BLaER1 treated with 17β-estradiol and CSF1 and Interleukin-3, amounts not matched to agents 10 nM and 100 nM (cell line): ENCODE measurements around the gene APBA1.
"Not testable (repeated sequence)": the region's sequence is repeated elsewhere in the genome, so short reads cannot be mapped to it uniquely, and the experiment has no call there.

Source experiments
- H3K27ac ChIP-seq, 11 experiments: shearing (Covaris generic); formaldehyde crosslinking; 2 replicates each; pipeline ENCODE4 v1.8.1; 2022
- H3K27me3 ChIP-seq, 11 experiments: shearing (Covaris generic); formaldehyde crosslinking; 2 replicates each; pipeline ENCODE4 v1.8.1; 2022
- H3K36me3 ChIP-seq, 11 experiments: shearing (Covaris generic); formaldehyde crosslinking; 2 replicates each; pipeline ENCODE4 v1.8.1; 2022
- H3K4me1 ChIP-seq, 10 experiments: shearing (Covaris generic); formaldehyde crosslinking; 2 replicates each; pipeline ENCODE4 v1.8.1; 2022
- H3K4me2 ChIP-seq, 11 experiments: shearing (Covaris generic); formaldehyde crosslinking; 2 replicates each; pipeline ENCODE4 v1.8.1; 2022
- H3K4me3 ChIP-seq, 10 experiments: shearing (Covaris generic); formaldehyde crosslinking; 2 replicates each; pipeline ENCODE4 v1.8.1; 2022
- H3K9ac ChIP-seq, 11 experiments: shearing (Covaris generic); formaldehyde crosslinking; 2 replicates each; pipeline ENCODE4 v1.8.1; 2022
- H3K9me3 ChIP-seq, 11 experiments: shearing (Covaris generic); formaldehyde crosslinking; replicated peaks in 1 of 11; 2 replicates each; pipeline ENCODE4 v1.8.1; 2022
- H4K20me1 ChIP-seq, 11 experiments: shearing (Covaris generic); formaldehyde crosslinking; 2 replicates each; pipeline ENCODE4 v1.8.1; 2022
- Cebpa-rat ChIP-seq, 11 experiments: shearing (Covaris generic); IDR thresholded peaks; 2 replicates each; pipeline ENCODE4 v1.8.1; 2022

Gene APBA1

GRCh38 chr9:69606089-69606488 is 66.1 kb downstream of the APBA1 start:
- H3K36me3 ChIP-seq = peaks cover 0 to 5% (median 0%) of the 10 kb centered on the region in 11 experiments; a peak in 1 of 22 replicates
- no peaks in the 10 kb centered on the region for H4K20me1 ChIP-seq
- H3K4me2 ChIP-seq = peak overlapping the region in 4 of 11 experiments; percentile 13 to 37 (median 22); a peak in 4 of 22 replicates
- no peaks in the 10 kb centered on the region for H3K27me3 ChIP-seq
- peaks cover 0 to 22% (median 12%) of the 10 kb centered on the region in 11 experiments; a peak in 12 of 22 replicates for H3K9me3 ChIP-seq
- peaks cover 0 to 12% (median 4%) of the 10 kb centered on the region in 10 experiments; a peak in 9 of 20 replicates for H3K4me1 ChIP-seq
- TF ChIP-seq Cebpa-rat (IDR thresholded peaks at IDR 0.05) = no peak
- H3K27ac ChIP-seq = no peak overlapping the region
- no peak overlapping the region for H3K4me3 ChIP-seq
- H3K9ac ChIP-seq = no peak overlapping the region

- Histone ChIP-seq H3K4me2 (peak overlapping the region in 6 of 11 experiments; percentile 9 to 37 (median 22); a peak in 6 of 22 replicates), H3K4me3 (no peak overlapping the region), H3K36me3 (peaks cover 0 to 6% (median 0%) of the 10 kb centered on the region in 11 experiments; a peak in 3 of 22 replicates), H3K27me3 (no peaks in the 10 kb centered on the region), H3K27ac (no peak overlapping the region), H3K4me1 (peaks cover 0 to 12% (median 4%) of the 10 kb centered on the region in 10 experiments; a peak in 9 of 20 replicates), H4K20me1 (no peaks in the 10 kb centered on the region), H3K9me3 (peaks cover 0 to 23% (median 12%) of the 10 kb centered on the region in 11 experiments; a peak in 12 of 22 replicates), H3K9ac (no peak overlapping the region)
- no peak for TF ChIP-seq Cebpa-rat (IDR thresholded peaks at IDR 0.05)
These were observed 66.8 kb downstream of the APBA1 start for GRCh38 chr9:69605406-69605805.

- Histone ChIP-seq H3K4me2 (no peak overlapping the region), H3K4me1 (peaks cover 0 to 12% (median 4%) of the 10 kb centered on the region in 10 experiments; a peak in 9 of 20 replicates), H4K20me1 (no peaks in the 10 kb centered on the region), H3K27ac (no peak overlapping the region), H3K27me3 (no peaks in the 10 kb centered on the region), H3K36me3 (peaks cover 0 to 14% (median 0%) of the 10 kb centered on the region in 11 experiments; a peak in 5 of 22 replicates), H3K9me3 (peaks cover 7 to 30% (median 19%) of the 10 kb centered on the region in 11 experiments; a peak in 16 of 22 replicates), H3K4me3 (no peak overlapping the region), H3K9ac (no peak overlapping the region)
- no peak for TF ChIP-seq Cebpa-rat (IDR thresholded peaks at IDR 0.05)
These were observed 67.5 kb downstream of the APBA1 start for GRCh38 chr9:69604568-69605219.

DNA sequence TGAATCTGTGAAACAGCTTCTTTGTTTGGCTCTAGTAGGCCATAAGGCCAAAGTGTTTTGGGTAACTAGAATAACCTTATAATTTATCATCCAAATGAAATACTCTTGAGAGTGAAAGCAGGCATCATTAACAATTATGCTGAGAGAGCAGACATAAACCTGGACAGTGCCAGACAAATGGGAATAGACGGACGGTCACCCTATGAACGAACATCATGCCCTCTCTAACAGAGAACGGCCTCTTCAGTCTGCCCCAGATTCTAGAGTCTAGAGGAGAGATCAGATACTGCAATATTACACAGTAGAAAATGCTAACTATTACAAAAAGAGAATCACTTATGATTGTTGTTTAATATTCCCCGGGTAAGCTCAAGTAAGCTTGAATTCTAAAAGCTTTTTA is 68.5 kb downstream of the APBA1 start:
- Histone ChIP-seq H3K9me3 (peaks cover 7 to 40% (median 29%) of the 10 kb centered on the region in 11 experiments; a peak in 17 of 22 replicates), H3K36me3 (peaks cover 0 to 16% (median 0%) of the 10 kb centered on the region in 11 experiments; a peak in 5 of 22 replicates), H3K4me1 (peaks cover 0 to 12% (median 4%) of the 10 kb centered on the region in 10 experiments; a peak in 9 of 20 replicates), H3K27ac (no peak overlapping the region), H3K27me3 (no peaks in the 10 kb centered on the region), H3K4me3 (no peak overlapping the region), H4K20me1 (no peaks in the 10 kb centered on the region), H3K9ac (no peak overlapping the region), H3K4me2 (no peak overlapping the region)
- no peak for TF ChIP-seq Cebpa-rat (IDR thresholded peaks at IDR 0.05)

DNA sequence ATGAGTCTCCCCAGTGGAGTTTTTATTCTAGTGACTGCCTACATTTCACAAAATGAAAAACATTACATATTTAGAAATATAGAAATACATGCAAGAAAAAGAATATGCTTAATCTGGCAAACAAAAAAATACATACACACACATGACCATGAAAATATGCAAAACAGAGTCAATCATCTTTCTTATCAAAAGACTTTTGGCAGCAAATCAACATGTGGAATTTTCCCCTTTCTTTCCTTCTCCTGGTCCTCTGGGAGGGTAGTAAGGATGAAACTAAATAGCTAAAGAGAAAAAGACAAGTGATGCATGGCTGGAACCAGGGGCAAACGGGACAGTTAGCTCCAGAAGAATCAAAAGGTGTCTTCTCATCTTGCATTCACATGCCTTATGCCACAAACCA is 69.4 kb downstream of the APBA1 start:
- H3K4me1 ChIP-seq = peaks cover 0 to 12% (median 4%) of the 10 kb centered on the region in 10 experiments; a peak in 9 of 20 replicates
- H3K4me2 ChIP-seq = no peak overlapping the region
- H3K4me3 ChIP-seq = no peak overlapping the region
- H3K9me3 ChIP-seq = peaks cover 7 to 37% (median 28%) of the 10 kb centered on the region in 11 experiments; a peak in 17 of 22 replicates
- H3K27ac ChIP-seq = no peak overlapping the region
- no peaks in the 10 kb centered on the region for H4K20me1 ChIP-seq
- H3K27me3 ChIP-seq = no peaks in the 10 kb centered on the region
- no peak for TF ChIP-seq Cebpa-rat (IDR thresholded peaks at IDR 0.05)
- peaks cover 0 to 16% (median 0%) of the 10 kb centered on the region in 11 experiments; a peak in 6 of 22 replicates for H3K36me3 ChIP-seq
- H3K9ac ChIP-seq = no peak overlapping the region

GRCh38 chr9:69601698-69602097 is 70.5 kb downstream of the APBA1 start:
- Histone ChIP-seq H3K27ac (no peak overlapping the region), H3K4me2 (no peak overlapping the region), H3K4me3 (no peak overlapping the region), H4K20me1 (no peaks in the 10 kb centered on the region), H3K36me3 (peaks cover 0 to 19% (median 0%) of the 10 kb centered on the region in 11 experiments; a peak in 7 of 22 replicates), H3K9ac (no peak overlapping the region), H3K27me3 (no peaks in the 10 kb centered on the region), H3K9me3 (peaks cover 10 to 32% (median 24%) of the 10 kb centered on the region in 11 experiments; a peak in 18 of 22 replicates), H3K4me1 (peaks cover 0 to 12% (median 4%) of the 10 kb centered on the region in 10 experiments; a peak in 9 of 20 replicates)
- no peak for TF ChIP-seq Cebpa-rat (IDR thresholded peaks at IDR 0.05)

GRCh38 chr9:69600314-69601047 is 71.7 kb downstream of the APBA1 start:
- peaks cover 0 to 24% (median 0%) of the 10 kb centered on the region in 11 experiments; a peak in 7 of 22 replicates for H3K36me3 ChIP-seq
- H4K20me1 ChIP-seq = no peaks in the 10 kb centered on the region
- peaks cover 21 to 42% (median 36%) of the 10 kb centered on the region in 11 experiments; a peak in 21 of 22 replicates for H3K9me3 ChIP-seq
- no peak overlapping the region for H3K4me3 ChIP-seq
- H3K27me3 ChIP-seq = no peaks in the 10 kb centered on the region
- no peak overlapping the region for H3K9ac ChIP-seq
- no peak overlapping the region for H3K27ac ChIP-seq
- peaks cover 0 to 4% (median 1%) of the 10 kb centered on the region in 10 experiments; a peak in 9 of 20 replicates for H3K4me1 ChIP-seq
- no peak for TF ChIP-seq Cebpa-rat (IDR thresholded peaks at IDR 0.05)
- H3K4me2 ChIP-seq = no peak overlapping the region

GRCh38 chr9:69599232-69599971 is 72.8 kb downstream of the APBA1 start:
- no peaks in the 10 kb centered on the region for H3K27me3 ChIP-seq
- H3K4me2 ChIP-seq = no peak overlapping the region
- no peak overlapping the region for H3K27ac ChIP-seq
- no peaks in the 10 kb centered on the region for H3K4me1 ChIP-seq
- H3K9me3 ChIP-seq = peaks cover 21 to 51% (median 39%) of the 10 kb centered on the region in 11 experiments; a peak in 21 of 22 replicates
- no peak overlapping the region for H3K9ac ChIP-seq
- no peak overlapping the region for H3K4me3 ChIP-seq
- peaks cover 0 to 24% (median 0%) of the 10 kb centered on the region in 11 experiments; a peak in 7 of 22 replicates for H3K36me3 ChIP-seq
- TF ChIP-seq Cebpa-rat (IDR thresholded peaks at IDR 0.05) = no peak
- no peaks in the 10 kb centered on the region for H4K20me1 ChIP-seq

- H3K4me3 ChIP-seq, H3K4me2 ChIP-seq, H3K27ac ChIP-seq, H3K27me3 ChIP-seq, H3K9ac ChIP-seq, H4K20me1 ChIP-seq: not testable (repeated sequence)
- H3K4me1 ChIP-seq = peaks cover 0 to 15% (median 3%) of the 10 kb centered on the region in 10 experiments; a peak in 8 of 20 replicates
- peaks cover 36 to 72% (median 61%) of the 10 kb centered on the region in 11 experiments for H3K9me3 ChIP-seq
- peaks cover 0 to 28% (median 5%) of the 10 kb centered on the region in 11 experiments; a peak in 10 of 22 replicates for H3K36me3 ChIP-seq
These were observed 75.3 kb downstream of the APBA1 start for GRCh38 chr9:69596906-69597305.
